Mammary microvascular endothelial cell (primary cell): ENCODE results near the gene HPF1. TPM values are rescaled to one million over a fixed set of nuclear protein-coding genes. Genes with fewer than 3 reads are reported as not detected.

Experiments
- total RNA-seq: library from RNA; depleted of rRNA; stranded (reverse); fragments of >200 nt; gene quantifications from 2 replicates; pipeline ENCODE4 v1.2.3, GENCODE V29; 2015

Gene HPF1
- 26.8 and 53.6 TPM in 2 replicates for total RNA-seq

DNA sequence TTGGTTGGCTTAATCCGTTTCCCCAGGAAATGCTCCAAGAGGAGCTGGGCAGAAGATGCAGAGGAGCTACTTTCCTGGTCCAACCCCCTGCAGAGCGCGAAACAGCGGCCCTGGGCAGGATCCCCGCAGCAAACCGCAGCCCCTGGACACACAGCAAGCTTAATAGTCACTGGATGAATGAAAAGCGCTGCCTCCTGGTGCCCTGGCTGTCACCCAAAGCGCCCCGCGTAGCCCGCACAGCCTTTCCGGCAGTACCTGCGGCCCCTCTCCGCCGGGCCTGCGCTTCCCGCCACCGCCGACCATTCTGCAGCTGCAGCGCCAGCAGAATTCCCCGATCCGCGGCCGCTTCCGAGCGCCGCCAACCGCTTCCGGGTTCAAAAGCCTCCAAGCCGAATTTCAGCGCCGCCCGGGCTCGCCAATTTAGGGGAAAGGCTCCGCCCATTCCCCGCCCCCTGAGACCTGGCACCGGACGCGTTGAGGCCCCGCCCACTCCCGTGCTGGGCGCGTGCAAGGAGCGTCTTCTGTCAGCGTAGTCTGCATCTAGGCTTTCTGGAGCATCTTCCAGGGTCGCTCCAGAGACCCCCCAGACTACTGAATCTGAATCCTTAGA is at the start of gene HPF1:
Gene HPF1 (minus strand): TSS at position 370 of the 610 bp plus-strand sequence. CDS start 67 bp downstream, at position 303.

Other genes with a start within 250 kb of the HPF1 start
- gene NEK1, start 145.4 kb downstream of the HPF1 start, total RNA-seq: 4.6 and 5.5 TPM in 2 replicates
- gene CLCN3, start 137.4 kb downstream of the HPF1 start, total RNA-seq: 24.6 and 25.6 TPM in 2 replicates